Measurements from ENCODE around the gene NAGLU. TPM values are rescaled to one million over a fixed set of nuclear protein-coding genes. Genes with fewer than 3 reads are reported as not detected.

NAGLU gene
- total and polyA plus RNA-seq, 2 of the 13 experiments (the other 11 are each of a cell fraction or from before 2014, with no cell fraction given) = 28.2 to 40.1 TPM

DNA sequence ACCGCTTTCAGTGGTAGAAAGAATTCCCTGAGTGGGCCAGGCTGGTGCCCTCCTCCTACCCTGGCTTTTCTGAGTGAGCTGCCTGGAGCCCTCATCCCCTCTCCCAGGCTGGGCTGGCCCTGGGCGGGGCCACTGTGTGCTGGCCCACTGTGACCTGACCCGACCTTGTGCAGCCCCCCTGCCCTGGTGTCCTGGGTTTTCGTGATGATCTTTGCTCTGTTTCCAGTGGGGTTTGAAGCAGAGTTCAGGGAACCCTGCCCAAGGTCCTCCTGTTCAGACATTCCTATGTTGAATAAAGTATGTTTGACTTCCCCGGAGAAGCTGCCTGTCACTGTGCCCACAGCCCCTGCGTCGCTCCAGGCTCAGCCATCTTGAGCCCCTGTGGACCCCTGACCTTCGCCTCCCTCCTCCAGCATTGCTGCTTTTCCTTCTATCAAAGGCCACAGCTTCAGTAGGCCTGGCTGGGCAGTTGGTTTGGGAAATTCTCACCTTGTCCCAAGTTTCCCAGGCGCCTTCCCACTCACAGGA is 13.7 kb upstream of the NAGLU start (continued):
- no peak for TF ChIP-seq KAT8 (CRISPR knock-in tag; IDR thresholded peaks at IDR 0.05)
- TF ChIP-seq FOSL2 (CRISPR knock-in tag; IDR thresholded peaks at IDR 0.05) = 0 out of 2 replicates have a peak, but pooled peaks have one; percentile 8
- TF ChIP-seq ZNF292 (CRISPR knock-in tag; IDR thresholded peaks at IDR 0.05; ENCODE audit: borderline replicate concordance, low read depth) = no peak
- TF ChIP-seq, protein P1, sequence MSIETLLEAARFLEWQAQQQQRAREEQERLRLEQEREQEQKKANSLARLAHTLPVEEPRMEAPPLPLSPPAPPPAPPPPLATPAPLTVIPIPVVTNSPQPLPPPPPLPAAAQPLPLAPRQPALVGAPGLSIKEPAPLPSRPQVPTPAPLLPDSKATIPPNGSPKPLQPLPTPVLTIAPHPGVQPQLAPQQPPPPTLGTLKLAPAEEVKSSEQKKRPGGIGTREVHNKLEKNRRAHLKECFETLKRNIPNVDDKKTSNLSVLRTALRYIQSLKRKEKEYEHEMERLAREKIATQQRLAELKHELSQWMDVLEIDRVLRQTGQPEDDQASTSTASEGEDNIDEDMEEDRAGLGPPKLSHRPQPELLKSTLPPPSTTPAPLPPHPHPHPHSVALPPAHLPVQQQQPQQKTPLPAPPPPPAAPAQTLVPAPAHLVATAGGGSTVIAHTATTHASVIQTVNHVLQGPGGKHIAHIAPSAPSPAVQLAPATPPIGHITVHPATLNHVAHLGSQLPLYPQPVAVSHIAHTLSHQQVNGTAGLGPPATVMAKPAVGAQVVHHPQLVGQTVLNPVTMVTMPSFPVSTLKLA (IDR thresholded peaks at IDR 0.05) = no peak
- no peak for TF ChIP-seq MLLT10 (CRISPR knock-in tag; IDR thresholded peaks at IDR 0.05)
- peak; percentile 81 for TF ChIP-seq YY1 (IDR thresholded peaks at IDR 0.05; ENCODE audit: insufficient read depth, insufficient replicate concordance, low read depth, low read length)
- no peak for TF ChIP-seq SOX6 (IDR thresholded peaks at IDR 0.05)
- peak; percentile 64 for TF ChIP-seq SOX6 (CRISPR knock-in tag; IDR thresholded peaks at IDR 0.05)
- TF ChIP-seq NR2F6 (IDR thresholded peaks at IDR 0.05) = peak; percentile 87
- peak; percentile 90 for TF ChIP-seq NR2F6 (CRISPR knock-in tag; IDR thresholded peaks at IDR 0.05)
- no peak for TF ChIP-seq SOX5 (CRISPR knock-in tag; IDR thresholded peaks at IDR 0.05; ENCODE audit: borderline replicate concordance)
- TF ChIP-seq RBM22 (optimal IDR thresholded peaks at IDR 0.05; ENCODE audit: low read length) = no peak
- 0 out of 2 replicates have a peak, but pooled peaks have one; percentile 66 for TF ChIP-seq ZNF501 (CRISPR knock-in tag; IDR thresholded peaks at IDR 0.05)
- TF ChIP-seq, protein P2, sequence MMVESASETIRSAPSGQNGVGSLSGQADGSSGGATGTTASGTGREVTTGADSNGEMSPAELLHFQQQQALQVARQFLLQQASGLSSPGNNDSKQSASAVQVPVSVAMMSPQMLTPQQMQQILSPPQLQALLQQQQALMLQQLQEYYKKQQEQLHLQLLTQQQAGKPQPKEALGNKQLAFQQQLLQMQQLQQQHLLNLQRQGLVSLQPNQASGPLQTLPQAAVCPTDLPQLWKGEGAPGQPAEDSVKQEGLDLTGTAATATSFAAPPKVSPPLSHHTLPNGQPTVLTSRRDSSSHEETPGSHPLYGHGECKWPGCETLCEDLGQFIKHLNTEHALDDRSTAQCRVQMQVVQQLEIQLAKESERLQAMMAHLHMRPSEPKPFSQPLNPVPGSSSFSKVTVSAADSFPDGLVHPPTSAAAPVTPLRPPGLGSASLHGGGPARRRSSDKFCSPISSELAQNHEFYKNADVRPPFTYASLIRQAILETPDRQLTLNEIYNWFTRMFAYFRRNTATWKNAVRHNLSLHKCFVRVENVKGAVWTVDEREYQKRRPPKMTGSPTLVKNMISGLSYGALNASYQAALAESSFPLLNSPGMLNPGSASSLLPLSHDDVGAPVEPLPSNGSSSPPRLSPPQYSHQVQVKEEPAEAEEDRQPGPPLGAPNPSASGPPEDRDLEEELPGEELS (CRISPR knock-in tag; IDR thresholded peaks at IDR 0.05) = no peak
- 0 out of 2 replicates have a peak, but pooled peaks have one; percentile 28 for TF ChIP-seq NCOA1 (CRISPR knock-in tag; IDR thresholded peaks at IDR 0.05)
- TF ChIP-seq, protein P3, sequence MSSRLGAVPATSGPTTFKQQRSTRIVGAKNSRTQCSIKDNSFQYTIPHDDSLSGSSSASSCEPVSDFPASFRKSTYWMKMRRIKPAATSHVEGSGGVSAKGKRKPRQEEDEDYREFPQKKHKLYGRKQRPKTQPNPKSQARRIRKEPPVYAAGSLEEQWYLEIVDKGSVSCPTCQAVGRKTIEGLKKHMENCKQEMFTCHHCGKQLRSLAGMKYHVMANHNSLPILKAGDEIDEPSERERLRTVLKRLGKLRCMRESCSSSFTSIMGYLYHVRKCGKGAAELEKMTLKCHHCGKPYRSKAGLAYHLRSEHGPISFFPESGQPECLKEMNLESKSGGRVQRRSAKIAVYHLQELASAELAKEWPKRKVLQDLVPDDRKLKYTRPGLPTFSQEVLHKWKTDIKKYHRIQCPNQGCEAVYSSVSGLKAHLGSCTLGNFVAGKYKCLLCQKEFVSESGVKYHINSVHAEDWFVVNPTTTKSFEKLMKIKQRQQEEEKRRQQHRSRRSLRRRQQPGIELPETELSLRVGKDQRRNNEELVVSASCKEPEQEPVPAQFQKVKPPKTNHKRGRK (CRISPR knock-in tag; IDR thresholded peaks at IDR 0.05) = no peak
- no peak for TF ChIP-seq ZFP36 (IDR thresholded peaks at IDR 0.05; ENCODE audit: borderline replicate concordance, low read depth, low read length, partially characterized antibody)
- TF ChIP-seq, protein P4, sequence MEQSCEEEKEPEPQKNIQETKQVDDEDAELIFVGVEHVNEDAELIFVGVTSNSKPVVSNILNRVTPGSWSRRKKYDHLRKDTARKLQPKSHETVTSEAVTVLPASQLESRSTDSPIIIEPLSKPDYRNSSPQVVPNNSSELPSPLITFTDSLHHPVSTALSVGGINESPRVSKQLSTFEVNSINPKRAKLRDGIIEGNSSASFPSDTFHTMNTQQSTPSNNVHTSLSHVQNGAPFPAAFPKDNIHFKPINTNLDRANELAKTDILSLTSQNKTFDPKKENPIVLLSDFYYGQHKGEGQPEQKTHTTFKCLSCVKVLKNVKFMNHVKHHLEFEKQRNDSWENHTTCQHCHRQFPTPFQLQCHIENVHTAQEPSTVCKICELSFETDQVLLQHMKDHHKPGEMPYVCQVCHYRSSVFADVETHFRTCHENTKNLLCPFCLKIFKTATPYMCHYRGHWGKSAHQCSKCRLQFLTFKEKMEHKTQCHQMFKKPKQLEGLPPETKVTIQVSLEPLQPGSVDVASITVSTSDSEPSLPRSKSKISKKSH (CRISPR knock-in tag; IDR thresholded peaks at IDR 0.05; ENCODE audit: borderline replicate concordance) = 0 out of 2 replicates have a peak, but pooled peaks have one; percentile 3
- no peak for TF ChIP-seq SMARCE1 (IDR thresholded peaks at IDR 0.05; ENCODE audit: borderline replicate concordance)
- TF ChIP-seq ZNF790 (CRISPR knock-in tag; IDR thresholded peaks at IDR 0.05; ENCODE audit: borderline replicate concordance) = no peak
- TF ChIP-seq, protein P5, sequence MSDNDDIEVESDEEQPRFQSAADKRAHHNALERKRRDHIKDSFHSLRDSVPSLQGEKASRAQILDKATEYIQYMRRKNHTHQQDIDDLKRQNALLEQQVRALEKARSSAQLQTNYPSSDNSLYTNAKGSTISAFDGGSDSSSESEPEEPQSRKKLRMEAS (IDR thresholded peaks at IDR 0.05) = 0 out of 2 replicates have a peak, but pooled peaks have one; percentile 19
- TF ChIP-seq MTF2 (CRISPR knock-in tag; IDR thresholded peaks at IDR 0.05; ENCODE audit: borderline replicate concordance) = no peak
- TF ChIP-seq CEBPG (CRISPR knock-in tag; IDR thresholded peaks at IDR 0.05) = no peak

All from HepG2 (cell line).